SKM-1 (cell line): ENCODE results near the gene NKX6-2.

ENCODE experiments used
- DNase-seq: peaks from one replicate; lab custom pipeline; 2025; ENCODE audit not compliant: unreplicated experiment; lab: John Stamatoyannopoulos, UW

Gene NKX6-2

DNA sequence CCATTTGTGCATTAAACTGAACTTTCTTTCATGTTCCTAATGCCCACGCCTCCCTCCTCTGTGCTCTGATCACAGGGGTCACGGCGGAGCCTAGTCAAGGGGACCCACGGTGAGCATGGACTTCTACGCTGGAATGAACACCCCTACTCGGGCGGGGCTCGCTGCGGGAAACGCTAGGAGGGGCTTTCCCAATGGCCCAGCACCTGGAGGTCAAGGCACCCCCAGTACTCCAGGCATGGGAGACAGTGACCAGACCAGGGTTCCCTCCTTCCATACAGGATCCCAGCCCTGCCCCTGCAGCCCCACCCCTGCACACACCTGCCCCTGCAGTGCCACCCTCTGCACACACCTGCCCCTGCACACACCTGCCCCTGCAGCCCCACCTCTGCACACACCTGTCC lies 27.1 kb upstream of the NKX6-2 start:
- no peak for DNase-seq

DNA sequence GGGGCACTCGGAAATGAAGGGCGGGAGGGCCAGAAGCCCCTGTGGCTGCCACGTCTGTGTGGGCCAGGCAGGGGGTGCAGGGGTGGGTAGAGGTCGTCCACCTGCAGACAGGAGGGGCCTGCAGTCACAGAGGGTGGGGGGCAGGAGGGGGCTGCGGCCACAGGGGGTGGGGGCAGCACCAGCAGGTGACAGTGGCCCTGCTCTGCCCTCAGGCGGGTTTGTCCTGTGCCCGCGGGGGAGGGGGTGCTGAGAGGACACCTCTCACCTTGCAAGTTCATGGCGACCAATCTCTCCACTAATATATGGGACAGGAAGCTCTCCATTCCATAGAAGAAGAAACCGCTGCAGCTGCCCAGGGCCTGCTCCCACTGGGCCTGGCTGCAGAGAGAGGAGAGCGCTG lies 26.6 kb upstream of the NKX6-2 start:
- no peak for DNase-seq

DNA sequence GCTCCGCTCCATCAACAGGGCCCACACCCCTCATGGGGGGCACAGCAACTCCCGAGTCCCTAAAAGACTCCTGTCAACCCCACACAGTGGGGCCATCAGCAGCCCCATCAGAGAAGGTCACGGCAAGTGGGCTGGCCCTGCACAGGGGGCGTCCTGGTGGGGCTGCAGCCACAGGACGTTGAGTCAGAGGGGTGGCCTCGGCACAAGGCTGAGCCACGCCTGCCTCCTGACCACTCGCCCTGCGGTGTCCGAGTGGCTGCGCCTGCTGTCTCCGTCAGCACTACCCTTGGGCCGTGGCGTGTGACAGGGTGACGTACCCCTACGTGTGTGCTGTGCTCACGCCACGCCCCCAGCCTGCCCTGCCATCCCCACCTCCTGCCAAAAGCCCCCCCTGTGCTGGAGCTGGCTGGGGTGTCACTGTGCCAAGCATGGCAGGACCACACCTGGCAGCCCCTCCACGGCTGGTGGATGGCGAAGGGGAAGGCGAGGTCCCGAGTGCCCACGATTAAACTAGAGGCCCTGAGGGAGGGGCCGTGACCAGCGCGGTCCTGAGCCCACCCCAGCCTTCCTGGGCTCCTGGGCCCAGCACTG lies 26.0 kb upstream of the NKX6-2 start:
- DNase-seq, result no peak

DNA sequence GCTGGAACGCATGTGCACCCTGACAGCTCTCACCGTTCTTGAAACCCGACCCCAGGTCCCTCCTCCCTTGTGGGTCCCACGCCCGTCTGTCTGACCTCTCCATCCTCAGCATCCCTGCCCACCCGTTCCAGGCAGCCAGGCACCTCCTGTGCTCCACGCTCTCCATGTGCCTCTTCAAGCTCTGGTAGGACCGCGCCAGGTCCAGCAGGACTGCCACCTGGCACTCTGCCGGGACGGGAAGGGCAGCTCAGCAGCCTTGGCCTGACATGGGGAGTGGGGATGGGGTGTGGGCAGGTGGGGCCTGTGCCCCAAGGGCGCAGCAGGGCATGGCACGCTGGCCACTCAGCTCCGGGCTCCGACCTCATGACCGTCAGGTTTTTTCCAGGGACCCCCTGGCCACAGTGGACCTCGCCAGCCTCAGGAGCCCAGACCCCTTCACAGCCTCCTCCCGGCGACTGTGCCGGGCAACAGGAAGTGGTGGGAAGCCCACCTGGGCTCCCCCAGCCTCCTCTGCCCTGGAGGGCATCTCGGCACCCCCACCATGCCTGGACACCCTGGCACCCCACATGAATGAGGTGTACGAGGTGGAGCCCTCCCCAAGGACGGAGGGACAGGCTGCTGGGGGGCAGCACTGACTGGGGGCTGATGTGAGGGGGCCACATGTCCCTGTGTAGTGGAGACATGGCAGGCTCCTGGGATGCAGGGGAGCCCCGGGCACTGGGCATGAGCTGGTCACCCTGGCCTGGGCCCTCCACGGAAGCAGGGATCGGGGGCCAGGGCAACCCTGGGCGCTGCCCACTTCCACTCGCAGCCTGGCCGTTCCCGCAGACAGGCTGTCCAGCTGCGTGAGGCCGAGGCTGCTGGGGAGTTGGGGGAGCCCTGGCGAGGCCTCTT lies 25.1 kb upstream of the NKX6-2 start:
- DNase-seq, result no peak

DNA sequence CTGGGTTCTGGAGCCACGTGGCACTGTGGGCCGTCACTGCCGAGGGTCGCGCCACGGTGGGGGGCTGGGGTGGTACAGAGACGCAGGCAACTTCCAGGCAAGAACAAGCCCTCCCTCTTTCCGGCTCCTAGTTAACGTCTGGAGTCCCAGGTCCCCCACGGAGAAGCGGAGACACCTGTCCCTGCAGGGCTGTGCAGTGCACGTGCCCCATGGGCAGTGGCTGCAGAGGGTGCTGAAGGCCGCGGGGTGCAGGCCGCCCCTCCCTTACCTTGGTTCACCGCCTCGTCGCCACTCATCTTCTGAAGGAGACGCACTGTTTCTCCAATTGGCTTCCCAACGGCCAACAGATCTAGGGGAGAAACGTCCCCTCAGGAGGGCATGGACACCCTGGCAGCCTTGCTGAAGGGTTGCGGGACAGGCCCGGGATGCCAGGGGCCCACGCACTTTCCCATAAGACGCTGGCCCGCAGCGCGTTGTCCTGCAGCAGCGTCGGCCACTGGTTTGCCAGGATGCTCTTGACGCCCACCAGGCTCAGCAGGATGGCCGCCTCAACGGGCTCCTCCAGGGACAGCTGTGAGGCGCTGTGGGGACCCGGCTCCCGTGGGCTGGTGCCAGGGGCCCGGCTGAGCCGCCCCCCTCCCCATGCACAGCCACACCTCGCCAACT lies 24.3 kb upstream of the NKX6-2 start:
- no peak for DNase-seq

DNA sequence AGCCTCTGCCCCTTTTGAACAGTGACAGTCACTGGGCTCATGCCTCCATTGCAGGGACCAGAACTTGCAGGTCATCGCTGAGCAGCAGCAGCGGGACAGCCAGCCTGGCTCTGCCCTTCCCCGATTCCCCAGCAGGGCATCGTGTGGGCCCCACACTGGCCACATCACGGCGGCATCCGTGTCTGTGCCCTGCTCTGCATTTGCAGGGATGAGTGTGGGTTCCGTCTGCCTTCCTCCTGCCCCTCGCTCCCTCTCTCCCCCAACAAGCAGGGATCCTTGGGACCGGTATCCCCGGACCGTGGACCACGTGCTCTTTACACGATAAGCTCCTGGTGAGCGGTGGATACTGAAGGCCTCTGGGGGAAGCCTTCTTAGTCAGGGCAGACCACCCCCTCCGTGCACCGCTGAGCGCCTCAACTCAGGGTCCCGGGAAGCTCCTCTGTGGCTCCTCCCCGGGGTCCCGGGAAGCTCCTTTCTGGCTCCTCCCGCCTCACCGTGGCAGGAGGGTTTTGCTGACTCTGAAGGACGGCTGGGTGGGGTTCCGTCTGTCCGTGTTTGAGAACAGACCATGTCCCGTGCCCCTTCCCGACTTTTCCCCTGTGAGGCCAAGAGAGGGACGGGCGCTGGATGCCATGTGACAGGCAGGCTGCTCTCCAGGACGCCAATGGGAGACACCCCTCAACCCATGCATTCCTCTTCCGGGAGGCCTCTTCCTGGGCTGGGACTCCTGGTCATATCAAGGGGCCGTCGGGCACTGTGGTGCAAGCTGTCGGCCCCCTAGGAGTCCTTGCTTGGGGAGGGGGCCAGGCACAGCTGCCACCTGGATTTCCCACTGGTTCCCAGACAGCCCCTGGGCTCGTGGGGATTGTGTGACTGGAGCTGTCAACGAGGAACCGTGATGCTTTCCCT lies 23.5 kb upstream of the NKX6-2 start:
- no peak for DNase-seq

DNA sequence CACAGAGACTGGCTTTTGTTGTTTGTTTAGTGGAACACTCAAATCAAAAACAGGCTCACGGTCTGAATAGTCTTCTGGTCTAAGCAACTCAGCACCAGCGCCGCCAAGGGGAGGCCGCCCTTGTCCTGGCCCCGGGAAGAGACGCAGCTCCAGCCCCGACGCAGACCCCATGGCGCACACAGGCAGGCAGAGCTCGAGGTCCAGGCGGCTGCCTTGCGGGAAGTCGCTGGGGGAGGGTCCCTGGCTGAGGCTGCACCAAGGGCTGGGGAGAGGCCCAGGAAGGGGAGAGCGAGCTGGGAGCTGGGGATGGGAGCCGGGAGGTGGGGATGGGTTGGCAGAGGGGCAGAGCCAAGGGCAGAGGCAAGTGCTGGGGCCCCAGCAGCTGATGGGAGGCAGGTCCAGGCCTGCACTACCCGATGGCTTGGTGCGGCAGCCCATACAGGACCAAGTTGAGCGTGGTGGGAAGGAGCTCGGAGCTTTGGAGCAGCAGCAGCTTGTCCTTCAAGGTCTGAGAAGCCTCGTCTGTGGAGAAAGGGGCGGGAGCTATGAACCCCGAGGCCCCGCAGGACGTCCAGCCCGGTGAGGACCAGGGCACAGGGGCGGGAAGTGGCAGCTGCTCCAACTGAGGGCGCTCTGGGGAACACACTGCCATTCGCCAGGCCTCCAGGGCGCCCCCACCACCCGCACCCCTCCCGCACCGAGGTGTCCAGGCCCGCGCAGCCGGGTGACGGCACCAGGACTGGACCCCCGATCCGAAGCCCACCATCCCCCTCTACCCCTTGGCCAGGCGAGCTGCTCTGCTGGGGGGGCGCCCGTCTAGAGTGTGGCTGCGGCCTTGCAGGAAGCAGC lies 22.7 kb upstream of the NKX6-2 start:
- no peak for DNase-seq

DNA sequence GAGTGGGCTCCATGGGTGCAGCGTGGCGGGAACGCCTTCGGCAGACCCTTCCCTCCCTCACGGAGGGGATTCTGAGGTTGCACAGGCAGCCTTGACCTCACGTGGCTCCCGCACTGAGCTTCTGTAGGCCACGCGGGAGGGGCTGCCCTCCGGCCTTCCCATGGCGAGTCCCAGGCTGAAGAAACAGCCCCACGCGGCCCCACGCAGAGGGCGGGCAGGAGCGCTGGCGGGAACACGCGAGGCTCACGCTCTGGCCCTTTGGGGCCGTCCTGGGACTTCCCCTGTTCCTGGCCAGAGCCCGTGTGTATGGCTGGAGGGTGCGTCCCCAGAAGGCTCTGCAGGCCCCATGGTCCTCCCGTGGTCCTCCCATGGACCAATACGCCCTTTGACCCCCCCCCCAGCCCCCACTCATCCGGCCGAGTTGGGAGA lies 21.7 kb upstream of the NKX6-2 start:
- no peak for DNase-seq

DNA sequence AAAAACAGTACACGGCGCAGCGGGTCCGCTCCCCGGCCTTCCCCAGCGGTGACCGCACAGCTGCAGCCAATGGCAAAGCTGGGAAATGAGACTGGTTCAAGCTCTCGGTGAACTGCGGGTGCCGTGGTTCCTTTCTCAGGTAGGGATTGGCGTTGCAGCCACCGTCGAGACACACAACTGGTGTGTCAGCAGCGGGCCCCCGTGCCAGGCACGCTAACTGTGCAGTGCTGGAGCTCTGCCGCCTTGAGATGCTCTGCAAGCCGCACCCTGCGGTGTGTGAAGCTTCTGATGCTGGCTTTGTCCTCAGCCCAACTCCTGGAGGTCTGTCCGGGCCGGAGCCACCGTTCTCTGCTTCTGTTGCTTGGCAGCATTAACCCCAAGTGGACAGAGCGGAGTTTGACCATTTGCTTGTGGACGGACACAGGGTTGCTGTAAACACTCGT lies 20.6 kb upstream of the NKX6-2 start:
- DNase-seq, result no peak

DNA sequence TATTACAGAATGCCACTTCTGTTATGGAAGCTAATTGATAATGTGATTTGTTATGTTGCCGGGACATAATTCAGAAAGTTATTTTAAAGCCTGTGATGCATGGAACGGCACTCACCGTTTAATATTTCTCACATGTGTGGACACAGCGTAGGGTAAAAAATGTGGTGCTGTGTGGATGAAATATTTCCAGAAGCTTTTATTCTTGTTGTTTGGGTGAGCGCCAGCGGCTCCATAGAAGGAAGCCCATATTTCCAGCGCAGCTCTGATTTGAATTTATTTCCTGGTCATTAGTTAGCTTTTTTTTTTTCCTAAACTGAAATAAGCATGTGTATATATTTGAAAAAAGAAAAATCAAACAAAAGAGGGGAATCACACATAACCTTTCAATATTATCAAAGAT lies 20.2 kb upstream of the NKX6-2 start:
- no peak for DNase-seq

DNA sequence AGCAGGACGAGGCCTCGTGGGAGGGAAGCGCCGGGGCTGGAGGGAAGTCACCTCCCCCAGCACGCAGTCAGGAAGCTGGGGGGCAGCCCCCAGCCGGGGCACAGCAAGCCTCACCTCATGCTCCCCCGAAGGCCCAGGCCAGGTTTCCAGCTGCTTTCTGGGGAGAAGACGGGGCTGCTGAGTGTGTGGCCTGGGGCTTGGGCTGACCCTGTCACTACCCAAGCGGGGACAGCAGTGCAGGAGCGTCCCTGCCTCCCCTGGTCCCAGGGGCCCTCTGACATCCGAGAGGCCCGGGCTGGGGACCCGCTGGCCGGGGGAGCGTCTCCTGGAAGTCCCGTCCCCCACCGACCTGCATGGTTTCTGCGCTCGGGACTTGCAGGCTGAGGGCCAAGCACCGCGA lies 19.7 kb upstream of the NKX6-2 start:
- DNase-seq, result no peak

DNA sequence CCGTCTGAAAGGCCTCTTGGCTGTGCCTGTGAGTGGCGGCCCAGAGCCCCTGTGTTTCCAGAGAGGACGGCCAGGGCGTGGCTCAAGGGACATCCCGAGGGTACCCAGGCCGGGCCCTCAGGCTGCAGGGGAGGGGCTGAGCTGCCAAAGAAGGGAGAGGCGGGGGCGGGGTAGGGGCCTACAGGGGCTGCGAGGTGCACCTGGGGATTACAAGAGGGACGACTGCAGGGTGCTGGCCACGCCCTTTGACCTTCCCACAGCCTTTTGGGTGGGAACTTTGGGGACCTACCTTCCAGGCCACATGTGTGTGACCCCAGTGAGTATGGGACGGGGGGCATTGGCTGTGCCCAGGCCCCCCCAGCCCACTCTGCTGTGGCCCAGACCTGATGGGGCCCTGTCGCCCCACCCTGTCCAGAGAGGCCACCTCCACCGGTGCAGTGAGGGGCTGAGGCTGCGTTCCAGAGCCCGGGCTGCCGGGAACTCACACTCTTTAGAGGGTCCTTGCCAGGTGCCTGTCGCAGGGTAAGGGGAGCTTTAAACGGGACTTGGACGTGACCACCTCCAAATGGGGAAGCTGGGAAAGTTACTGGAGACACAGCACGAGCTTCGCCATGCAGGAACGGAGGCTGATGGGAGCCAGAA lies 19.0 kb upstream of the NKX6-2 start:
- DNase-seq, result no peak

DNA sequence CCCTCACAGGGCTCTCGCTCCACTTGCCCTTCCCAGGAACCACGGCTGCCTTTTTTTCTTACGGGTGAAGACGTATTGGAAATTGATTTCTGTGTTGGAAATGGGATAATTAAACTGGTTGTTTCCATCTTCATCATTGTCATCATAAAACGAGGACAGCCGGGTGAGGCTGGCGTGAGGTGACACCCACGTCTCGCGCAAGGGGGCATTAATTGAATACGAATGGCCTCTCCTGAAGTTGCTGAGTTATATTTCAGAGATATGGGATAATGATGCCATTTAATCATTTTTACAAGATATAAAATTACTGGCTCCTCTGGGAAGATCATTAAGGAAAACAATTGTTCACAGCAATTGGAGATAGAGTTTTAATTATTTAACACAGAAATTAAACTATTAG lies 18.3 kb upstream of the NKX6-2 start:
- DNase-seq, result no peak

DNA sequence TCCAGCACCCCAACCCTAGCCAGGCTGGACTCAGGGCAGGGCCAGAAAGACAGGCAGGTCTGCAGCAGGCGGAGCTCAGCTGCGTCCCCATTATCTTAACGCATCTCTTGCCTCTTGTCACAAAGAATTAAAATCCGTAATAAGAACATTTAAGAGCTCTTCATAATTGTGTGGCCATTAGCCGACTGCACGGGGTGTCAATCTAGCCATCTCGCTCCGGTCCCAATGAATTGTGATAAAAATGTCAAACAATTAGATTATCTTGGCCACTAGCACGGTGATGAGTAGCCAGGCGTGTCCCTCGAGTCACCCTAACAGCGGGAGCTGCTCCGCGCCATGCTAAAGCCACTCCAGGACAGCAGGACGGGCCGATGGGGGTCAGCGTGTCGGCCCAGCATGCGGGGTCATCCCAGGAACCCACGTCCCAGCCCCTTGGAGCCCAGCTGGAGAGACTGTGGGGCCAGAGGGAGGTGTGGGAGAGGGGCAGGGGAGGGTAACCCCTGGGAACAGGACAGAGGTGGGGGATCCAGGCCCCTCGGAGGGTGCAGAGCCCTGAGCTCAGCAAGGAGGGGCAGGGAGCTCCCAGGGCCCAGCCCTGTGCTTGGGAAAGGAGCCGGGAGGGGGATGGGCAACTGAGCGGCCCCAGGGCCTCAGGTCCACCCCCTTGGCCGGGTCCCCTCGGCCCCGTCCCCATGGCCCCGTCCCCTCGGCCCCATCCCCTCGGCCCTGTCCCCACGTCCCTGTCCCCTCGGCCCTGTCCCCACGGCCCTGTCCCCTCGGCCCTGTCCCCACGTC lies 17.7 kb upstream of the NKX6-2 start:
- no peak for DNase-seq

DNA sequence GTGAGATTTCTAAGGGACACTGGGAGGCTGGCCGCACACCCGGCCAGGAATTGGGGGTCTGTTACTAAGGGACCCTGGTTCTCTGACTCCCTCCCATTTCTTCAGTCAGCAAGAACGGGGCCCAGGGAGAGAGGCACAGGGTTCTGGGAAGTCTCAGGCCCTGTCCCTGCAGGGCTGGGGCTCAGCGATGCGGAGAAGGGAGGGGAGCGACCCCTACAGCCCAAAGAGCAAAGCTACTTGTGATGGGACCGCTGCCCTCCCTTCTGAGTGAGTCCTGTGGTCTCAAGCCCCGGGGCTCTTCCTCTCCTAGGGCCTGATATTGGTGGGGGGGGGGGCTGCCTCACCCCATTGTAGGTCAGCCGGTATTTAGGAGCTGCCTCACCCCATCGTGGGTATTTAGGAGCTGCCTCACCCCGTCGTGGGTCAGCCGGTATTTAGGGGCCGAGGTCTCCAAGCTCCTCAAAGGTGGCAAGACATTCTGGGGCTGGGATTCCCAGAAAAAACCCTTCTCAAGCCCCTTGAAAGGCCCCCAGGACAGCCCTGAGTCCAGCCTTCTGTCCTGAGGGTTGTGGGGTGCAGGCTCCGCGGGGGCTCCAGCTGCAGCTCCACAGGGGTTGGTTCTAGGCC lies 16.9 kb upstream of the NKX6-2 start:
- DNase-seq, result no peak

DNA sequence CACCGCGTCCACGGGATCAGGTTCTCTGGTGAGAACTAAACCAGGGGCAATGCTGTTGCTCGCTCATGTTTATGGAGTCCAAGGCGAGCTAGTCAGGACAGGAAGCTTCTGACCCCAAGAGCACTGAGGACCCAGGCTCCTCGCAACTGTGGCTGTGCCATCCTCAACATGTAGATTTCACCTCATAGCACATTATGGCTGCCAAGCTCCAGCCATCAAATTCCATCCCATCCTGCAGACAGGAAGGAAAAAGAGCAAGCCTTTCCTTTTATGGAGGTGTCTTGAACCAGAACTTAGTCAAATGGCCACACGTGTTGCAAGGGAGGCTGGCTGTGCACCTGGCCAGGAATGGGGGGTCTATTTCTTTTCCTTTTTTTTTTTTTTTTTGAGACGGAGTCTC lies 16.1 kb upstream of the NKX6-2 start:
- DNase-seq, result no peak

DNA sequence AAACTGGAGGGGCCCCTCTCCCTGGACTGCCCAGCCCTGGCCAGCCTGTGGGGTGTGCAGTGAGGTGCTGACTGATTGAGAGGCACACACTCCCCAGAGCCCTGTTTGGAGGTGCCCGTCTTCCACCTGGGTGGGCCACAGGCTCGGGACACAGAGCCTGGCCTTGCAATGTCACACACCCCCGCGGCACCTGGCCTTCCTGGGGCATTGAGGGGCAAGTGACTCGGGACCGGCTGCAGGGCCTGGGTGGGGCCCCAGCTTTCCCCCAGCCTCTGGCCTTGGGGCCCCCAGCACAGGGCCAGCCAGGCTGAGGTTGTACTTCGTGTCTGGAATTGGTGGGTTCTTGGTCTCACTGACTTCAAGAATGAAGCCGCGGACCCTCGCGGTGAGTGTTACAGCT lies 13.9 kb upstream of the NKX6-2 start:
- no peak for DNase-seq

DNA sequence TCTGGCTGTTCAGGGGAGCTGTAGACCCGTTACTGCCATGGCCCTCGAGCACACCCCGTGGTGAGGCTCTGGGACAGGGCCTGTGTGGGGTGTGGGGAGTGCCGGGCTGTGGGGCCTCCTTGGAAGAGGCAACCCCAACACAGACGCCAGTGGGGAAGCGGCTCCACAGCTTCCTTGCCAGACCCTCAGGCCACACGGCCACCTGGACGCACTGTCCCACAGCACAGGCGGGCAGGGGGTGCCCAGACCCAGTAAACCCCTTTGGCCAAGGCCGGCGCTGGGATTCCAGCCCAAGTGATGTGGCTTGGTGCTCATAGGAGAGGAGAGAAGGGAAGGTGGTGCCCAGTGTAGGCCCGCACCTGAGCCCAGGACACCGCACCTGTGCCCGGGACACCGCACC lies 12.9 kb upstream of the NKX6-2 start:
- DNase-seq, result no peak
